Neural cell (in vitro differentiated cells): ENCODE data around the gene NHS.

Source experiments
- CTCF ChIP-seq: fragments of 450-650 bp; IDR thresholded peaks from 2 replicates; pipeline ENCODE4 v1.5.1; 2014; ENCODE audit warnings: antibody characterized with exemption, mild to moderate bottlenecking, moderate library complexity; ENCODE audit not compliant: poor library complexity, severe bottlenecking
- EZH2 ChIP-seq: fragments of 200-600, 300-800 bp; shearing (Covaris generic), sonication (generic); IDR thresholded peaks from 2 replicates; pipeline ENCODE4 v1.6.1; 2014; ENCODE audit warnings: antibody characterized with exemption, low read length, borderline replicate concordance, mild to moderate bottlenecking; ENCODE audit not compliant: insufficient read depth, poor library complexity, severe bottlenecking

GRCh38 chrX:17542123-17542522 is 167.1 kb downstream of the NHS start:
- TF ChIP-seq EZH2 (no peak), CTCF (no peak)
